ENCODE results near the gene APBB2. TPM values are rescaled to one million over a fixed set of nuclear protein-coding genes. Genes with fewer than 3 reads are reported as not detected.

The APBB2 gene
- total and polyA plus RNA-seq, 2 of the 8 experiments (the other 6 are each of a cell fraction or from before 2014, with no cell fraction given) = 58.7 to 59.4 TPM

DNA sequence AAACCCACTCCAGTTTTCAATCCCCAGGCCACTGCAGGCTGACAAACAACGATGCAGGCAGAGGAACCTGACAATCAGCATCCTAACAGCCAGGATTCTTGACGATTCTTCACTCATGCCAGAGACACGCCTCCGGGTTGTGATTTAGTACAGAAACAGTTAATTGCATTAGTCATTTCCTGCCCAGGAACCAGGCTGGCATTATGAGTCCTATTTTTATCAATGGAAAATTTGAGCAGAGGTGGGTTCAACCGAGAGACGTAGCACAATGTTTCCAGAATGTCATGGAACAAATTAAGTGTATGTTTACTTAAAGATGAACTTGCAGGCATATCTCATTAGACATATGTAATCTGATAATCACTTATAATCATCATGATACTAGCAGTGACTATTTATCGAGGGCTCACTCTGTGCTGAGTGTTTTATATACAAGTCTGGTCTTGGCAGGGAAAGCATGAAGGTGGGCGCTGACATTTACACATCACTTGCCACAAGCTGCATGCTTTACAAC is 304.9 kb downstream of the APBB2 start:
- Histone ChIP-seq H2BK15ac (ENCODE audit: low read length) (no peak overlapping the region), H4K91ac (replicated peaks; ENCODE audit: insufficient read length, low read length) (no peak overlapping the region), H3K9me3 (ENCODE audit: insufficient read depth in 2 of 2, low read depth in 1 of 2, low read length in 1 of 2) (no peaks in the 10 kb centered on the region), H3K36me3 (ENCODE audit: control insufficient read depth in 2 of 4, insufficient read depth in 4 of 4, low read length in 3 of 4) (no peaks in the 10 kb centered on the region), H2AK5ac (ENCODE audit: low read depth, low read length) (no peak overlapping the region), H2BK120ac (replicated peaks; ENCODE audit: low read depth, low read length) (no peak overlapping the region), H3K23ac (ENCODE audit: insufficient read length) (no peak overlapping the region), H2AFZ (ENCODE audit: low read length) (no peak overlapping the region), H3K79me2 (ENCODE audit: control insufficient read depth in 1 of 2, insufficient read depth in 2 of 2, low read length in 2 of 2) (no peaks in the 10 kb centered on the region), H4K5ac (ENCODE audit: insufficient read length, low read depth, low read length) (no peak overlapping the region), H3K4me3 (ENCODE audit: extremely low read depth in 1 of 4, insufficient read depth in 2 of 4, low read depth in 3 of 4, low read length in 4 of 4) (no peak overlapping the region), H2BK12ac (ENCODE audit: low read depth, low read length) (no peak overlapping the region), H3K18ac (ENCODE audit: extremely low read depth, low read length) (no peak overlapping the region), H2BK5ac (ENCODE audit: low read depth, low read length) (no peak overlapping the region), H4K20me1 (replicated peaks in 1 of 2; ENCODE audit: control insufficient read depth in 1 of 2, insufficient read depth in 2 of 2, low read length in 2 of 2) (no peaks in the 10 kb centered on the region), H3K4ac (replicated peaks; ENCODE audit: insufficient read length, low read depth, low read length) (no peak overlapping the region), H3K4me2 (ENCODE audit: insufficient read depth in 1 of 2, low read depth in 2 of 2, low read length in 2 of 2) (no peak overlapping the region), H2BK20ac (ENCODE audit: low read length) (no peak overlapping the region), H3K56ac (replicated peaks; ENCODE audit: insufficient read length, low read depth, low read length) (no peak overlapping the region), H3K23me2 (ENCODE audit: low read depth, low read length) (no peaks in the 10 kb centered on the region; the same call in 1 of the 2 replicates), H3K4me1 (replicated peaks in 1 of 4; ENCODE audit: control insufficient read depth in 3 of 4, insufficient read depth in 4 of 4, low read length in 3 of 4) (peaks cover 0 to 7% (median 4%) of the 10 kb centered on the region in 4 experiments; a peak in 5 of 7 replicates), H3K27ac (ENCODE audit: low read depth, low read length) (no peak overlapping the region), H3K14ac (ENCODE audit: insufficient read length) (no peak overlapping the region), H4K8ac (ENCODE audit: extremely low read depth, insufficient read depth, low read length) (no peak overlapping the region), H3K27me3 (replicated peaks in 1 of 4; ENCODE audit: control insufficient read depth in 3 of 4, extremely low read depth in 1 of 4, insufficient read depth in 3 of 4, low read length in 3 of 4) (no peaks in the 10 kb centered on the region), H3K9ac (replicated peaks in 1 of 4; ENCODE audit: extremely low read depth in 1 of 4, low read depth in 3 of 4, low read length in 3 of 4) (no peak overlapping the region), H3K79me1 (ENCODE audit: low read depth, low read length) (no peaks in the 10 kb centered on the region)
- TF ChIP-seq BACH1 (IDR thresholded peaks at IDR 0.05; ENCODE audit: low read length) (no peak), CEBPB (IDR thresholded peaks at IDR 0.05; ENCODE audit: low read depth, low read length) (no peak), FOSL1 (IDR thresholded peaks at IDR 0.05; ENCODE audit: insufficient read depth, low read depth, low read length) (no peak), SUZ12 (IDR thresholded peaks at IDR 0.05; ENCODE audit: low read length) (no peak), CBX5 (IDR thresholded peaks at IDR 0.05; ENCODE audit: low read depth, low read length) (no peak)
- TF ChIP-seq, protein P1, sequence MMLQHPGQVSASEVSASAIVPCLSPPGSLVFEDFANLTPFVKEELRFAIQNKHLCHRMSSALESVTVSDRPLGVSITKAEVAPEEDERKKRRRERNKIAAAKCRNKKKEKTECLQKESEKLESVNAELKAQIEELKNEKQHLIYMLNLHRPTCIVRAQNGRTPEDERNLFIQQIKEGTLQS (IDR thresholded peaks at IDR 0.05; ENCODE audit: insufficient read depth, low read depth, low read length) = no peak
- POLR2A ChIA-PET (ENCODE audit: partially characterized antibody) = interaction anchor here (0.6 to 2.0 kb wide), 5 partner anchors 15 to 349 kb away, joined by 3 to 10 read pairs (median 4); partner anchors contain the start of genes APBB2 and UCHL1
- DNase-seq (ENCODE audit: low read depth in 1 of 2, low spot score in 2 of 2) (no peak), FAIRE-seq (no peak)
- CTCF ChIA-PET (ENCODE audit: partially characterized antibody) = interaction anchor here (1.0 to 14.6 kb wide), 19 partner anchors 8 to 349 kb away, joined by 3 to 224 read pairs (median 7); partner anchors contain the start of genes APBB2 and UCHL1
- 89% methylated on average over 8 of the region's 8 CpGs; no CpG with 5 or more reads in 1 of the 2 experiments for WGBS, 2 experiments (ENCODE audit: extremely low coverage in 1 of 2, insufficient coverage in 1 of 2, insufficient read length in 1 of 2, insufficient replicate concordance in 2 of 2, low coverage in 1 of 2, low lambda C conversion rate in 2 of 2, missing lambda C conversion rate in 1 of 2)

Data from H1 (cell line).